Loucy (cell line): ENCODE data around the gene PIGQ.

ENCODE experiments used
- H2AFZ ChIP-seq: fragments of 200-600 bp; sonication (generic); 2 replicates; pipeline ENCODE4 v1.6.0; 2016; ENCODE audit warnings: antibody characterized with exemption, mild to moderate bottlenecking, low read length, moderate library complexity
- H3F3A ChIP-seq: fragments of 200-600 bp; 2 replicates; pipeline ENCODE4 v1.6.0; 2016; ENCODE audit warnings: antibody characterized with exemption, low read depth, mild to moderate bottlenecking
- H3K27me3 ChIP-seq: fragments of 200-600 bp; sonication (generic); 2 replicates; pipeline ENCODE4 v1.6.1; 2014; ENCODE audit warnings: low read length, mild to moderate bottlenecking; ENCODE audit not compliant: insufficient read depth, poor library complexity, severe bottlenecking
- H3K36me3 ChIP-seq: fragments of 200-600 bp; sonication (generic); 2 replicates; pipeline ENCODE4 v1.6.1; 2016; ENCODE audit warnings: low read length; ENCODE audit not compliant: insufficient read depth
- H3K4me1 ChIP-seq: fragments of 200-600 bp; sonication (generic); 2 replicates; pipeline ENCODE4 v1.5.1; 2014; ENCODE audit warnings: low read length, mild to moderate bottlenecking; ENCODE audit not compliant: insufficient read depth, poor library complexity, severe bottlenecking
- H3K4me2 ChIP-seq: fragments of 200-600 bp; sonication (generic); 2 replicates; pipeline ENCODE4 v1.6.0; 2014; ENCODE audit warnings: antibody characterized with exemption, low read length, low read depth, mild to moderate bottlenecking; ENCODE audit not compliant: poor library complexity, severe bottlenecking
- H3K4me3 ChIP-seq: fragments of 200-600 bp; sonication (generic); 2 replicates; pipeline ENCODE4 v1.5.1; 2014; ENCODE audit warnings: low read length, mild to moderate bottlenecking, mixed read lengths; ENCODE audit not compliant: poor library complexity, severe bottlenecking
- H3K79me2 ChIP-seq: fragments of 200-600 bp; sonication (generic); 2 replicates; pipeline ENCODE4 v1.6.1; 2014; ENCODE audit warnings: low read length; ENCODE audit not compliant: insufficient read depth
- H3K9ac ChIP-seq: fragments of 200-600 bp; sonication (generic); 2 replicates; pipeline ENCODE4 v1.6.0; 2014; ENCODE audit warnings: mild to moderate bottlenecking, low read depth, low read length, moderate library complexity; ENCODE audit not compliant: poor library complexity, severe bottlenecking
- H3K9me2 ChIP-seq: fragments of 200-600 bp; sonication (generic); replicated peaks from 2 replicates; pipeline ENCODE4 v1.6.1; 2016; ENCODE audit warnings: low read depth, low read length, mixed read lengths
- H3K9me3 ChIP-seq: fragments of 200-600 bp; sonication (generic); 2 replicates; pipeline ENCODE4 v1.6.1; 2014; ENCODE audit warnings: mild to moderate bottlenecking, antibody characterized with exemption, low read length, low read depth; ENCODE audit not compliant: insufficient read depth
- H4K20me1 ChIP-seq: fragments of 200-600 bp; sonication (generic); 2 replicates; pipeline ENCODE4 v1.6.0; 2014; ENCODE audit warnings: antibody characterized with exemption, low read length, mild to moderate bottlenecking; ENCODE audit not compliant: insufficient read depth, poor library complexity, severe bottlenecking
- EZH2phosphoT487 ChIP-seq: fragments of 200-600 bp; IDR thresholded peaks from 2 replicates; pipeline ENCODE4 v1.6.1; 2018; ENCODE audit warnings: antibody characterized with exemption, mild to moderate bottlenecking, moderate library complexity, borderline replicate concordance
- TF ChIP-seq, protein P1 (sequence below): fragments of 200-600 bp; sonication (generic); conservative IDR thresholded peaks from 2 replicates; pipeline ENCODE4 v1.5.1; 2014; ENCODE audit warnings: mild to moderate bottlenecking, antibody characterized with exemption, low read length

PIGQ gene

GRCh38 chr16:540645-541340 lies 29.0 kb upstream of the PIGQ start:
- no peak overlapping the region for H3K4me2 ChIP-seq
- H2AFZ ChIP-seq = no peak overlapping the region
- no peaks in the 10 kb centered on the region for H3K9me3 ChIP-seq
- no peaks in the 10 kb centered on the region for H4K20me1 ChIP-seq
- no peaks in the 10 kb centered on the region for H3K36me3 ChIP-seq
- no peaks in the 10 kb centered on the region for H3K79me2 ChIP-seq
- no peaks in the 10 kb centered on the region for H3K4me1 ChIP-seq
- H3K27me3 ChIP-seq = no peaks in the 10 kb centered on the region
- H3K9me2 ChIP-seq = no peaks in the 10 kb centered on the region
- TF ChIP-seq, protein P1, sequence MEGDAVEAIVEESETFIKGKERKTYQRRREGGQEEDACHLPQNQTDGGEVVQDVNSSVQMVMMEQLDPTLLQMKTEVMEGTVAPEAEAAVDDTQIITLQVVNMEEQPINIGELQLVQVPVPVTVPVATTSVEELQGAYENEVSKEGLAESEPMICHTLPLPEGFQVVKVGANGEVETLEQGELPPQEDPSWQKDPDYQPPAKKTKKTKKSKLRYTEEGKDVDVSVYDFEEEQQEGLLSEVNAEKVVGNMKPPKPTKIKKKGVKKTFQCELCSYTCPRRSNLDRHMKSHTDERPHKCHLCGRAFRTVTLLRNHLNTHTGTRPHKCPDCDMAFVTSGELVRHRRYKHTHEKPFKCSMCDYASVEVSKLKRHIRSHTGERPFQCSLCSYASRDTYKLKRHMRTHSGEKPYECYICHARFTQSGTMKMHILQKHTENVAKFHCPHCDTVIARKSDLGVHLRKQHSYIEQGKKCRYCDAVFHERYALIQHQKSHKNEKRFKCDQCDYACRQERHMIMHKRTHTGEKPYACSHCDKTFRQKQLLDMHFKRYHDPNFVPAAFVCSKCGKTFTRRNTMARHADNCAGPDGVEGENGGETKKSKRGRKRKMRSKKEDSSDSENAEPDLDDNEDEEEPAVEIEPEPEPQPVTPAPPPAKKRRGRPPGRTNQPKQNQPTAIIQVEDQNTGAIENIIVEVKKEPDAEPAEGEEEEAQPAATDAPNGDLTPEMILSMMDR = no peak
- TF ChIP-seq EZH2phosphoT487 = no peak
- no peak overlapping the region for H3K4me3 ChIP-seq
- no peak overlapping the region for H3K9ac ChIP-seq
- no peaks in the 10 kb centered on the region for H3F3A ChIP-seq

- Histone ChIP-seq H3F3A (no peaks in the 10 kb centered on the region), H3K79me2 (no peaks in the 10 kb centered on the region), H3K36me3 (no peaks in the 10 kb centered on the region), H3K27me3 (no peaks in the 10 kb centered on the region), H3K4me1 (no peaks in the 10 kb centered on the region), H3K9me3 (no peaks in the 10 kb centered on the region), H4K20me1 (no peaks in the 10 kb centered on the region), H3K4me2 (no peak overlapping the region), H2AFZ (no peak overlapping the region), H3K9me2 (no peaks in the 10 kb centered on the region), H3K9ac (no peak overlapping the region), H3K4me3 (no peak overlapping the region)
- TF ChIP-seq, protein P1 = no peak
- no peak for TF ChIP-seq EZH2phosphoT487
Observed at GRCh38 chr16:543301-544164, 26.2 kb upstream of the PIGQ start.

DNA sequence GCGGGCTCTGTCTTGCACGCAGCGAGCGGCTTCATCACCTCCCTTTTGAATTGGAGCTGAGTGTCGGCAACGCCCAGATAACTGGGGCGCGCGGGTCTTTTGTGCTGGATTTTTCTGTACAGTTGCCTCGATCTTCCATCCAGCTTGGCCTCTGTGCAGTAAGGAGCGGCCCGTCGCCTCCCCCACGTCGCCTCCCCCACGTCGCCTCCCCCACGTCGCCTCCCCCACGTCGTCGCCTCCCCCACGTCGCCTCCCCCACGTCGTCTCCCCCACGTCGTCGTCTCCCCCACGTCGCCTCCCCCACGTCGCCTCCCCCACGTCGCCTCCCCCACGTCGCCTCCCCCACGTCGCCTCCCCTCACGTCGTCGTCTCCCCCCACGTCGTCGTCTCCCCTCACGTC lies 25.3 kb upstream of the PIGQ start:
- TF ChIP-seq, protein P1 = no peak
- TF ChIP-seq EZH2phosphoT487 = no peak
- Histone ChIP-seq H2AFZ (no peak overlapping the region), H3K9me3 (no peaks in the 10 kb centered on the region), H3K9me2 (no peaks in the 10 kb centered on the region), H3F3A (no peaks in the 10 kb centered on the region), H3K36me3 (no peaks in the 10 kb centered on the region), H3K79me2 (no peaks in the 10 kb centered on the region), H3K4me3 (no peak overlapping the region), H3K4me1 (no peaks in the 10 kb centered on the region), H3K27me3 (no peaks in the 10 kb centered on the region), H3K9ac (no peak overlapping the region), H4K20me1 (no peaks in the 10 kb centered on the region), H3K4me2 (no peak overlapping the region)
